Ecto neural progenitor cell (in vitro differentiated cells): ENCODE results near the gene MATN1.
A peak's percentile ranks its signal among the peaks of the same experiment; 100 is the strongest.

Experiments used
- DNase-seq: peaks from one replicate; pipeline ENCODE4 v3.0.0-alpha.2; 2018; ENCODE audit warnings: low spot score

MATN1 gene

DNA sequence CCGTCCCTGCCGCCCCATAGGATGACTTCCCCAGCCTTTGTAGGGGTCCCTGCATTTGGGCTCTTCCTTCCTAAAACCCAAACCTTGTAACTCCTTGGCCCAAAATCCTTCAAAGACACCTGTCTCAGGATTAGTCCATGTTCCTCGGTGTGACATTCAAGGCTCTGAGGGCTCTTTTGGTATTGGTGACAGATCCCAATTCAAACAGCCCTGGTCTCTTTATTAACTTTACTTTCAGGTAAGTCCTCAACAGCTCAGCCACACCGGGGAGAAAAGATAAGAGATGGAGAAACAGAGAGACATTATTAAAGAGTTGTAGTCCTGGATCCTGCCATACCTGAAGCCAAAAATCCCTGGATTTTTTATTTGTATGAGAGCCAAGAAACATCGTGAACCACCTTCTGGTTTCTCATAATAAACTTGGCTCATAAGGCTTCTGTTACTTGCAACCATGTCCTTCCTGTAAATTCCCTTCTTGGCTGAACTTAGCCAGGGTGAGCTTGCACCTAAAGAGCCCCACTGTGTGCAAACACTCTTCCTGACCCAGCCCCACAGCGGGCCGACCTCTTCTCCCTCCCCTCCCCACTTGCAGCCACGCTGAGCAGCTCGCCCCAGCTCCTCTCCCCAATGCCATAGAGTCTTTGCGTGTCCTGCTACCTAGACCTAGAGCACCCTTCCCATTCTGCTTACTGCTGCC lies 7.9 kb upstream of the MATN1 start:
- DNase-seq = no peak

DNA sequence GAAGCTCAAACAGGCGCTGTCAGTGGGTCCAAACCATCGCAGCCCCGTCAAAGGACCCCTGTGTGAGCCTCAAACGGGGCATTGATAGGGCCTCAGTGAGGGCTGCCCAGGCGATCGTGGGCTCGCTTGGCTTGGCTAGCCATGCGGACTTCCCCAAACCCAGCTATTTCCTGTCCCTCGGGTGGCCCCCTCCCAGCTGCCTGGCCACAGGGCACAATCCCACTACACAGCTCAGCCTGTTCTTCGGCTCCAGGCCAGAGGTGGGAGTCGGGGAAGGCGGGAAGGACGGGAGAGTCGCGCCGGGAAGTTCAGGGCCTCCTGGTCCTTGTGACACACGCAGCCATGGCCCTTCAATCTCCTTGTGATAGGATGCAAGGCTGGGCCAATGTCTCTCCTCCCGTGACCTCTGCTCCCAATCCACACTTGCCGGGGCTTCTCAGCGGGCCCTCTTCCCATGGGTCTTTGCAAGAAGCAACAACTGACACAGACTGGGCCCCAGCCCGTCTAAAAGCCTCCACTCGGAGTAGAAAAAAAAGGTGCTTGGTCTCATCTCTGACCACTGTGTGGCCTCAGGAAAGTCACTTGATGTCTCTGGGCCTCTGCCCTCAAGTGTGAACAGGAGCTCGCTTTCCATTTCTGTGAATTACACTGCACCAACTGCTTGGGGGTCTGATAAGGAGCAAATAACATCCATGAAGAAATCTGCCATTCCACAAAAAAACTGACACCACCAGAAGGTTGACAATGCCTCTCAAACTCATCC lies 7.1 kb upstream of the MATN1 start:
- no peak for DNase-seq

DNA sequence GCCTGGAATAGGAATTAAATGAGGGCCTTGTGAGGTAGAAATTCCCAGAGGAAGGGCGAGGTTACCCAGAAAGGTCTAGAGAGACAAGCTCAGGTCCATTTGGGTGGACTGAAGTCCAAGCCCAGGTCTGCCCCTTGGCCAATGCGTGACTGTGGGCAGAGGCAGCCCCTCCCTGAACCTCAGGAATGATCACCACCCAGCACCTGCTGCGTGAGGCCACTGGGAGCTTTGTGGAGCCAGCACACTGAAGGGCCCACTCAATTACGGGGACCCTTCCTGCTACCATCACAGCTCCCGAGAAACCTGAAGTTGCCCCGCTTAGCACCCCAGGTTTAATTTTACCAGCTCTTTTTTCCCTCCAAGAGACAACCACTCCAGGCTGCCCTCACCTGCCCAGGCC lies 6.5 kb upstream of the MATN1 start:
- no peak for DNase-seq

DNA sequence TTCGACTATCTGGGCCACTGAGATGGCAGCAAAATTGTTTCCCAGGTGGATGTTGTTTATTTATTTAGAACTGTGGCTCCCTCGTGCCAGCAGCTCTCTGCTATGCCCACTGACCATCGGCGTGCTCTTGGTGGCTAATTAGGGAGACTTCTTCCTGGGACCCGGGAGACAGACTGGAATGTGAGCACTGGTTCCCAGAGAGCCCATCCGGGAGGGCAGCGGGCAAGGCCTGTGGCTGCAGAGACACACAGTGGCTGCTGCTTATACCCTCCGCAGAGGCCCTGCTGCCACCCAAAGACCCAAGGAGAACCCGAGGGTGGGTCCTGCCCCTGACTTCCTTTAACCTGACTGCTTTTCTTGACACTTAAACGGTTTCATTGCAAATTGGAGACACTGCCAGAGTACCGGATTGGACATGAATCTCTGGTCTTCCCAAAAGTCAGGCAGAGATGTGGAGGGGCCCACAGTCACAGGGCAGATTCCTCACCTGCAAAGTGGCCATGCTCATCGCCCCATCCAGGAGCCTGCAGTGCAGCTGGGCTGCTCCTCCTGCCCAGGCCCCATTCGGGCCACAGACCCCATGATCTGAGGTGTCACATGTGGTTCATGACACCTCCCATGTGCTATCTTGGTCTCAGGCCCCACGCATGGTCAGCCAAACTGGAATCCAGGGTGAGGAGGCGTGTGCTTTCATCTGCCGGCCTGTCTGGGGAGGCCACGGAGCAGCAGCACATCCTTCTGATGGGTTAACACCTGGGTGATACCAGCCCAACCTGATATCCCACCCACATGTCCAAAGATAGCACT lies 5.7 kb upstream of the MATN1 start:
- no peak for DNase-seq

DNA sequence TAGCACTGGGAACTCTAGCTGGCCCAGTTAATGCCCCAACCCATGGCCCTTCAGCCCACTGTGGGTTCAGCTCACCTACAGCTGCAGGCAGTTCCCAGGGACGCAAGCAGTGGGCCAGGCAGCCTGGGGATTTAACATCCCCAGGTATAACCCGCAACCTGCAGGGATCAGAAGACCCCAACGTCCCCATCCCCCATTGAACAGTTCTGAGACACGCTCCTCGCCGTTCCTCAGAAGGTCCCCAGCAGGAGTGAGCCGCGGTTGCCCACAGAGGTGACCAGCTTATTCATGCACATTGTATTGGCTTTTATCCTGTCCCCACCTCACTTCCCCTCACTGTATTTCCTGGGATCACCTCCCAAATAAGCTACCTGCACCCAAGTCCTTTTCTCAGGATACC lies 5.0 kb upstream of the MATN1 start:
- no peak for DNase-seq

DNA sequence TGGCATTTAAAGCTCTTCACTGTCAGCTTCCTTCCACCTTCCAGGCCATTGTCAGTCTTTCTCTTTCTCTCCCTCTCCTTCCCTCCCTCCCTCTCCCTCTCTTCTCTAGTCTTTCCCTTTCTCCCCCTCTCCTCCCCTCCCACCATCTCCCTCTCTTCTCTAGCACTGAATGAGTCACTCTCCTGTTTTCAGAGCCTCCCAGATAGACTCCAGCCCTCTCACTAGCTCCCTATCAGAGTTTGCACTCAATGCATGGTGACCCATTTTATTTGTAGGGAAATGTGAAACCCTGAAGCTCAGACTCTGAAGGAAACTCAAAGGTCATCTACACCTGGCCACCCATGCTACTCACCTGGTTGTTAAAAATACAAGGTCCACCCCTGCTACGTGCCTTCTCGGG lies 4.4 kb upstream of the MATN1 start:
- DNase-seq = no peak

DNA sequence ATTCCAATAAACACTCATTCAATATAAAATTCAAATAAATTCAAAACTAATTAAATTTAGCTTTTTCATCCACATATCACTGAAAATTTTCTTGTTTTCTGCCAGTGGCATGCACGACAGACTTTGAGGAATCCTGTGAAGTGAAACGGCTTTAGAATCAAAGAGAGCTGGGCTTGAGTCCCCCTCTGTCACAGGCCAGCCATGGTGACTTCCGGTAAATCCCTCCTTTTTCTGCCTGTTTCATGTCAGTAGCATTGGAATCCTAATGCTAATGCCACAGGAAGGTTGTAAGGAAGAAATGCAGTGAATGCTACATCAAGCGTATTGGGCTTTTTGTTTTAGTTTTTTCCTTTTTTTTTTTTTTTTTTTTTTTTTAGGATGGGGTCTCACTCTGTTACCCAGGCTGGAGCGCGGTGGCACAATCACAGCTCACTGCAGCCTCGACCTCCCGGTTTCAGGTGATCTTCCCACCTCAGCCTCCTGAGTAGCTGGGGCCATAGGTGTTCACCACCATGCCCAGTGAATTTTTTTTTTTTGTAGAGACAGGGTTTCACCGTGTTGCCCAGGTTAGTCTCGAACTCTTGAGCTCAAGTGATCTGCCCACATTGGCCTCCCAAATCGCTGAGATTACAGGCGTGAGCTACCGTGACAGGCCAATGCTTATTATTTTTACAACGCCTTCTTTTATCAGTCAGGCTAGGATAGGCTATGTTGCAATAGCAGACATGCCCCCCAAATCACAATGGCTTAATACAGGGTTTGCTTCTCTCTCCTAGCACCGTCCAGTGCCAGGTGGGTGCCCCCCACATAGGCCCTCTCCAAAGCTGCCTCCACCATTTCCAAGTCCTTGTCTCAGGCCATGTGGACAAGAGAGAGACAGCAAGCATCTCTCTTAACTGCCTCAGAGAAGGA lies 3.6 kb upstream of the MATN1 start:
- DNase-seq = no peak

DNA sequence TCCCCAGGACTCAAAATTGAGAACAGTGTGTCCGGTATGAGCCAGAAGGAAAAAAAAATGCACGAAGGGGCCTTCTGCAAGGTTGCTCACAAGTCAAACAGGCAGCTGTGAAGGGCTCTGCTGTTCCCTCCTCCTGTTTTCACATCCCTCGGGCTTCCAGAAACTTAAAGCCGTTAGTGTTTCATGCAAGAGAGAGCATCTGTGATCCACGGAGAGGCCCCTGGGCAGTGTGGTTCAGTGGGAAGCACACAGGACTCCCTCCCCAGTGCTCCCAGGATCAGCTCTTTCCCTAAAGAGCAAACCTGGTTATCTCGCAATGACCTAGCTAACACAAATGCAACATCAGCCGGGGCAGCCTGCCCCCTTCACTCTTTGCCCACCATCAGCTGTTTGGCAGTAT lies 2.9 kb upstream of the MATN1 start:
- DNase-seq = no peak

DNA sequence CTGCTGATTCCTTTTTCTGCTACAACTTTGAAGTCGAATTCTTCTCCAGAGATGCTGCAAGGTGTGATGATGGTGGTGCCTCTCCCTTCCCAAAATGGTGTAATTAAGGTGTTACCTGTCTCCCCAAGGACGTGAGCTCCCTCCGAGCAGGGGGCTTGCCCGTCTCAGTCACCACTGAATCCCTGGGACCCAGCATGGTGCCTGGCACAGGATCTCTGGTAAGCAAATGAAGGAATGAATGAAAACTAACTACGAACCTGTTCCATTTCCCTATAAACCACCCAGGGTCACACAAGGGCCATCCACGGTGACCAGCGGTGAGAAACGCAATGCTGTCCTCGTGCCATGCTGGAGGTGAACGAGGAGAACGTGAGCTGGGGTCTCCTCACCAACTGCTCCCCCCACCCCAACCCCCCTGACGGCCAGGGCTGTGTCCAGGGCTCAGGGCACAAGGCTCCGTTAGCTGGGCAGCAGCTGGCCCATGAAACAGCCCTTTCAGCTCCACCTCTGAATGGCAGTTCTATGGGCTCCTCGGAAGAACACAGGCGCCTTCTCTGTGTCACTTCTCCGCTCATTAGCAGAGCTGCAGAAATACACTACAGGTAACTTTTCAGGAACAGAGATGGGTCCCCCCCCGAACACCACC lies 2.2 kb upstream of the MATN1 start:
- no peak for DNase-seq

DNA sequence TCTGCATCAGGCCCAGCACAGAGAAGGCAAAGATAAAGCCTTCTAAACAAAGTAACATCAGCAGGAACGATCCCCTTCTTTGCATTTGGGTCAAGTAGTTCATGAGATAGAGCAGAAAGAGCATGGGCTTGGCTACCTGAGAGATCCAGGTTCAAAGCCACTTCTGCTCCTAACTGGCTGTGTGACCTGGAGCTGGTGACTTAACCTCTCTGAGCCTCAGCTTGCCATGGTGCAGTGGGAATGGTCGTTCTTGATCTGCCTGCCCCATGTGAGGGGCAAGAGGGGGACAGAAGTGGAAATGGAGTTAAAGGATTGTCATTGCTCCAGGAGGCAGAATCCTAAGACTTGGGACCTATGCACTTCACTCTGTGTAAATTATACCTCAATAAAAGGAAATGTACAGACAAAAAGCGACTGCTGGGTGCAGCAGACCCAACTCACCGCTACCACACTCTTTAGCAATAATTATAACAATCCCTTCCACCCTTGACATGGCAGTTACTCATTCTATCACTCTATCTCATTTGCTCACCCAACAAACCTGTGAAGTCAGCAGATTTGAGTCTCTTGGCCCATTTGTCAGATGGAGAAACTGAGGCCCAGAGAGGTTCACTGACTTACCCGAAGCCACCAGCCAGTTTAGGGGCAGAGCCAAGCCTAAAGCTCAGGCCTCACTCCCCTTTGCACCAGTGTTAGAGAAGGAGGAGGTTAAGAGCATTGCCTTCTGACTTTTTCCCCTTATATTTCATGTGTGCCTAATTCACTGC lies 1.5 kb upstream of the MATN1 start:
- no peak for DNase-seq

DNA sequence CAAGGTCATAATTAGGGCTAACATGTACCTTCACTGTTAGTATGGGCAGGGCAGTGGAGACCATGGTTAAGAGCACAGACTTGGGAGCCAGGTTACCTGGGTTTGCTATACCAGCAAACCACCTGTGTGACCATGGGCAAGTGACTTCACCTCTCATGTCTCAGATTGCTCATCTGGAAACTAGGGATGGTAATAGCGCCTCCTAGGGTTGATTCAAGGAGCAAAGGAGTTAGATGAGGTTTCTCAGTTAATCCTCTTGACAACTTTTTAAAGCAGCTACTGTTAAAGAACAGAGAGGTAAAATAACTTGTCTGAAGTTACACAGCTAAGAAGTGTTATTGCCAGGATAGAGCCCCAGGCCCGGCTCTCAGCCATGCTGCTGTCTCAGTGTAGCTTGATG lies 790 bp upstream of the MATN1 start:
- no peak for DNase-seq

DNA sequence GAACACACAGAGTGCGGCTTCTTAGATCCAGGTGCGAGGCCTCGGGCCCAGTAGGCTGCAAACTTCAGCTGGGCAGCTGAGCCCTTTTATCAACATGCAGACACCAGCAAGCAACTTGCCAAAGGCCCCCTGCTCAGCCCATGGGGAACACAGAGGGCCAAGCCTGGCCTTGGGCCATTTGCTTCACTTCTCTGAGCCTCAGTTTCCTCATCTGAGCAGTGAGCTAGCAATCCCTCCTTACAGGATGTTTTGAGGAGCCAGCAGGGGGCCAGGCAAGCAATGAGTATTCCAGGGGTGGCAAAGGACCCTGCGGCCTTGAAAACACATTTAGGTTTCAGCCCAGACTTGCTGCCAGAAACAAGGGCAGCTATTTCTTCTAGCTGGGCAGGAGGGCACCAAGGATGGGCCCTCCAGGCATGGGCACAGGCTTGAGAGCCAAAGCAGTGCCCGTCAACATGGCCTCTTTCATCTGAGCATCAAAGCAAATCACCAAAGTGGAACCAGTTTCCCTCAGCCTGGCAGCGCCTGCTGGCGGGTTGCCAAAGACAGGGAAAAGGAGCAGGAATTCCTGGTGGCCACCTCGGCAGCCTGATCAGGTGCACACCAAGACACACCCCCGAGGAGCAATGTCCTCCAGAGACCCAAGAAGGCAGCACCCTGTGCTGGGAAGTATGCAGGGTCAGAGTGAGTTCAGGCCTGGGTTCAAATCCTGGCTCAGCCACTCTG lies 1.4 kb downstream of the MATN1 start:
- no peak for DNase-seq

DNA sequence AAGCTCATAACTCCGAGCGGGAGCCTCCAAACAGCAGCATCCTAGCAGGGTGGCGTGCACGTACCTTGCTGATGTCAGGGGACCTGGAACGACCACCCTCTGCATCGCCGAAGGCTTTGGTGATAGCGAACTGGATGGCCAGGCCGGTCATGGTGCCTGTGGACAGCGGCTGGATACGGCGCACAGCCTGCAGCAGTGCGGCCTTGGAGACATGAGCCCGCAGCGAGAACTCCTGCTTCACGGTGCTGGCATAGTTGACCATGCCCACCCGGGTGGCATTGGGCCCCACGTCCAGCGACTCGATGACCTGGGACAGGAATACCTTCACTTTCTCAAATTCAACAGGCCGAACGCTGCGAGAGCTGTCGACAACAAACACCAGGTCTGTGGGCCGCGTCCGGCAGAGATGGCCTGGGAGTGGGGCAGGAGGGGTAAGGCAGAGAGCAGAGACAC lies 2.0 kb downstream of the MATN1 start:
- no peak for DNase-seq

DNA sequence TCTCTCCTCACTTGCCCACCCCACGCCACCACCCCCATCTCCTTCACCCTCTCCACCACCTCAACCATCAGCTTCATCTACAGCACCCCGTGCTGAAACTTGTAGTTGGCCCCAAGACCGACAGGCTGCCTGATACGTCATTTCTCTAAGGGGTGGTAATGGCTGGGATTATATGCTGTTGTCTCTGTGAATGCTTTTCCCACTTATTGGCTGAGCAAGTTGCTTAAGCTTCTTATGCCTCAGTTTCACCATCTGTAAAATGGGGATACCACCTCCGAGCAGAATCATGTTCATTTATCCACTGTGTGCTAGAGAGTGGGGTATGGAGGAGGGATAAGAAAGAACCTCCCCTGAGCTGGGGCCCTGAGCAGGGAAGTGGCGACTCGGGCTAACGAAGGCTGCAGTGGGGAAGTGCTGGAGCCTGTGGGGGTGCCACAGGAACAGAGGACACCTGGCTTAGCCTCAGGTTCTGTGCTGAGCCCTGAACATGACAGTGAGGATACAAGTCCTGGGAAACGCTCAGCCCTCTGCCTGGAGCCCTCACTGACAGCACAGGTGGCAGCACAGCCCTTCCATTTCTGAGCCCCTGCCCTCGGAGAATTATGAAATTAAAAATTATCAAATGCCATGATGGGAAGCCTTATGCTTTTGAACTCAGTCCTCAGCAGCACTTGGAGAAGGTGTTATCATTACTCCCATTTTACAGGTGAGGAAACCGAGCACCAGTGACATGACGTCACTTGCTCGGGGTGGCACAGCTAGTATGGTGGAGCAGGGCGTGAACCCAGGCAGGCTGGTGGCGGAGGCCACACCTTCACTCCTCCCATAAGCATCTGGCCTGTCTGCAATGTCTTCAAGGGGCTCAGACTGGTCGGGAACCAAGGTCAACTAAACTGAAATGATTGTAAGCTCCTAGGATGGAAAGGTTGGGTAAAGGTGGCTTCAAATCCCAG lies 2.8 kb downstream of the MATN1 start:
- no peak for DNase-seq

DNA sequence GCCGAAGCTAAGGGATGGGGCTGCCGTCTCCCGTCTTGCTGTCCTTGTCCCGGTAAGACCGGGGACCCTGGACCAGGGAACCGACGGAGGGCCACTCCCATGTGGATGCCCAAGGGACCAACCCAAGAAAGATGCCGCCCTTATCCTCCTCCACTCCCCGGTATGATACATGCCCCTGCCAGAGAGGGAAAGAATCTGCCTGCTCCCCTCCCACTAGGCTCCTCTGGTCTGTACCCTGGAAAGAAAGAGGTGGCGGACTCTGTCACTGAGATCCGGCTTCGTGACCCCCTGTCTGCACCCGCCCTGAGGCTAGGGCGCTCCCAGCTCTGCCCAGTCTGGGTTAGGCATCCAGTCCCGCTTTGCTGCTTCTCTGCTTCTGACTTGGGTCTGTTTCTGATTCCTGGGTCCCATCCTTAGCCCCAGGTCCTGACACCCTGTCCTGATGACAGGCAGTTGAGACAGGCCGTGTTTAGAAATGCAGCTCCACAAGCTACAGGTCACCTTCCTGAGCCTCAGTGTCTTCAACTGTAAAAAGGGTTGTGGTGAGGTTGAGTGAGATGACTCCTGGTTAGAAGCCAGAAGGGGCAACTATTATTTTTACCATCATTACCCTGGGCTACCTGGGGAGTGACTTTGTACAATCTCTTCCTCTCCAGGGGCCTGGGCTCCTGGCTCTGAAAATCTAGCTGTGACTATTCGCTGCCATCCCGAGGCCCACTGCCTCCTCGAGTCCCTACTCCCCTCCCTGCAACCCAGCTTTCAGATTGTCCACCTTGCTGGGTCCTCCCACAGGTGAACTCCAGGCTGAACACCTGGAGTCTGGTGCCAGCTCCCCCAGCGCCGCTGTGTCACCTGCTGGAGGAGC lies 3.7 kb downstream of the MATN1 start:
- no peak for DNase-seq

DNA sequence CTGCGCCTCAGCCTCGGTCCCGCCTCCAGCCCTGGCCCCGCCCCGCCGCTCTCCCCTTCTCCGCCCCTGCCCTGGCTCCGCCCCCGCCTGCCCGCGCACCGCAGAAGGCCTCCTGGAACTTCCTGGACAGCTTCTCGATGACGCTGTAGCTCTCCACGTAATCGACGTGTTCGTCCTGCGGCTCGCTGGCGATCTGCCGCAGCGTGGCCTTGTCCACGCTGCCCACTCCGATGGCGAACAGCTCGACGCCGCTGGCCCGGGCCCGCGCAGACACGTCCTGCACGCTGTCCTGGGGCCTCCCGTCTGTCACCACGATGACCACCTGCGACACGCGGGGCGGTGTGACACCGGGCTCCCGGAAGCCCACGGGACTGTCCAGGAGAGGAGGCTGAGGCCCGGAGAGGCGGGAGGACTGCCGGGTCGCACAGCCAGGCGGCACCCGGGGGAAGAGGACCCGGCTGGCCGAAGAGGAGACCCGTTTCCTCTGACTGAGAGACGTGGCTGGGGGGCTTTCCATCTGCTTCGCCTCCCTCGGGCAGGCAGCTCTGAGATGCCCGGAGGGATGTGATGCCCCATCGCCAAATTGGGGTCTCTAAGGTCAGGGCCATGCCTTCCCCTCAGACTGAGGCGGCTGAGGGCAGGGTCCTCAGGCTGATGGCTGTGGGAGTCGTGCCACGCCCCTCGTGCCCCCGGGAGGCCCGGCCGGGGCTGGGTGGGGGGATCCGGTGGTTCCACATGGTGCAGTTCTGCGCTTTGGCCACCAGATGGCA lies 4.6 kb downstream of the MATN1 start:
- peak; percentile 94 for DNase-seq

DNA sequence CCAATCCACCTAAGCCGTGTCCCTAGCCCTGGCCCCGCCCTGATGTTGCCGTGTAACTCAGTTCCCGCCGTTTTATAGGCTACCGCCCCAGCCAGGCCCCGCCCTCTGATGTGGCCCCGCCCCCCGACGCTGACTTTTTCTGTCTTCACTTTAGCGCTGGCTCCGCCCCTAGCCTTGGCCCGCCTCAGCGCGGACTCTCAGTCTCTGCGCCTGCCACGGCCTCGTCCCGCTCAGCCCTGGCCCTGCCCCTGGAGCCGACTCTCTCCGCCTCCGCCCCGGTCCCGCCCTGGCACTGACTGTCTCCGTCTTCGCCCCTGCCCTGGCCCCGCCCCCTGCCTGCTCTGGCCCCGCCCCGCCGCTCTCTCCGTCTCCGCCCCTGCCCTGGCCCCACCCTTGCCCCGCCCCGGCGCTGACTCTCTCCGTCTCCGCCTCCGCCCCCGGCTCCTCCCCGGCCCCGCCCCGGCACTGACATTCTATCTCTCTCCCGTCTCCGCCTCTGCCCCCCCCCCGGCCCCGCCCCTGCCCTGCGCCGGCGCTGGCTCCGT lies 5.2 kb downstream of the MATN1 start:
- DNase-seq = peak; percentile 100
